GM19023 (cell line): ENCODE results near the gene AGA.

Experiments used
- ATAC-seq: cut with Tn5 transposase; IDR thresholded peaks from one replicate; pipeline ENCODE4 v1.9.1; 2021; ENCODE audit warnings: mild to moderate bottlenecking, moderate library complexity; ENCODE audit not compliant: unreplicated experiment

AGA gene

GRCh38 chr4:177391953-177392352, 50.3 kb downstream of the AGA start:
- no peak for ATAC-seq

GRCh38 chr4:177391287-177391686, 51.0 kb downstream of the AGA start:
- ATAC-seq: no peak

- no peak for ATAC-seq
Observed at GRCh38 chr4:177386278-177386815, 55.9 kb downstream of the AGA start.

DNA sequence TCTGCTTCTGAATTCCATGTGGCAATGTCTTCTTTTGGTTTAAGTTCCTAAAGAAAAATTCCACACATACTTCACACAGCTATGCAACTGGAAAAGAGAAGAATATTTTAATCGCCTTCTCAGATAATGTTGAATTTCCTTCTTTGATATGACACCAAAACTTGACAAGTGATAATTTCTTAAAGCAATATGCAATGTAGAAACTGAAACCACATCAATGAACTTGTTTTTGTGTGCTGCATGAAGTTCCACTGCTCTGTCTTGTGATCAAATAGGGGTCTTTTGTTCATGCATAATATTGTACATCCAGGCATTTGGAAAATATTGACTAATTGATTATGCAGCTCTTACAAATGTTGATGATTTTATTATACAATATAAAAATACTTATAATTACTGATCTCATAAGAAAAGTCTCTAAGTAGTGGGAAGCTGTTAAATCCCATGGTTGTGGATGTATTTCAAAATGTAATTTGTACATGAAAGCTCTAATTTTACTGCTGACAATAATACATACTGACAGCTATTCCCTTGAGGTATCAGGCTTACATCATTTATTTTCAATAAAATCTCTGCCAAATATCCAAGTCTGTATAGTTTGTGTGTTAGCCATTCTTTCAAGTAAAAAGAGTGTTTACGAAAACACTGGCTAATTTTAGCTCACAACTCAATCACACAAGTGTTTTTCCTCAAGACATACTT, 56.5 kb downstream of the AGA start:
- no peak for ATAC-seq

DNA sequence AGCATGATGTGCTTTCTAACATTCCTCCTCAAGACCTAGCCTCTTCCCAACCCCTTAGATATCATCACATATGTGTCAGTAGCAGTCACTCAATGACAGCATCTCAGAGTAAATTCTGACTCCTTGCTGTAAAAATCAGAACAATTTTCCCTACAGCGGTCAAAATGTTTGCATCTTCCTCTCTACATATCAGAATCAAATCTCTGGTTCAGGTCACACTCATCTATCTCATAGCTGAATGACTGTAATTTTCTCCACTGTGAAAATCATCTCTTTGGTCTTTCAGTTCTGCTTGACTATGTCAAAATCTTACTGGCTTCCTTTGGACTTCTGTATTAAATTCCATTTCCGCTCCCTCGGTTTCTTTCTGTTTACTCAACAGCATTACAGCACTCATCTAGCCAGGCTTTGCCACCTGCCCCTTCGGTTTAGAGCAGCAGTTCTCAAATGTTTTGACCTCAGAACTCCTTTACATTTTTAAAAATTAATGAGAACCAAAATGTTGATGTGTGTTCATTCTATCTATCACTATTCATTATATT, 57.3 kb downstream of the AGA start:
- ATAC-seq: no peak

- ATAC-seq: no peak
Observed at GRCh38 chr4:177381762-177382310, 60.4 kb downstream of the AGA start.
